Transverse colon (tissue), 4 donors: ENCODE results near the gene NEDD1. TPM values are rescaled to one million over a fixed set of nuclear protein-coding genes. Genes with fewer than 3 reads are reported as not detected.

Source experiments
- DNase-seq: peaks from one replicate; pipeline ENCODE4 v3.0.0-alpha.2; 2019
- H3K27ac ChIP-seq, 4 donors: fragments of 200-600 bp; sonication (generic); 2 replicates each; pipeline ENCODE4 v1.5.1; 2016 to 2018; ENCODE audit warnings: inconsistent platforms in 4 of 4
- H3K27me3 ChIP-seq: fragments of 200-600 bp; sonication (generic); 2 replicates; pipeline ENCODE4 v1.5.1; 2017; ENCODE audit warnings: inconsistent platforms
- H3K36me3 ChIP-seq, 4 donors: fragments of 200-600 bp; sonication (generic); 2 replicates each; pipeline ENCODE4 v1.5.1; 2017 to 2019; ENCODE audit warnings: inconsistent platforms in 4 of 4
- H3K4me1 ChIP-seq, 4 donors: fragments of 200-600 bp; sonication (generic); 2 replicates each; pipeline ENCODE4 v1.5.1; 2017 to 2020; ENCODE audit warnings: inconsistent platforms in 4 of 4
- H3K4me3 ChIP-seq, 4 donors: fragments of 200-600 bp; sonication (generic); 1 replicate in 1 of 4; 2 replicates in 3 of 4; pipeline versions ENCODE4 v1.5.1 to v1.6.1; 2017 to 2019; ENCODE audit warnings: inconsistent platforms in 4 of 4
- H3K9me3 ChIP-seq, 2 donors: fragments of 200-600 bp; sonication (generic); 2 replicates each; pipeline ENCODE4 v1.5.1; 2017 to 2019; ENCODE audit warnings: inconsistent platforms in 2 of 2
- CTCF ChIP-seq, 5 experiments: fragments of 200-600 bp in 3 of 5; fragments of 450-650 bp in 2 of 5; sonication (generic) in 3 of 5; IDR thresholded peaks; 1 replicate in 2 of 5; 2 replicates in 3 of 5; pipeline ENCODE4 v1.5.1; 2016 to 2017; ENCODE audit warnings: antibody characterized with exemption in 5 of 5, inconsistent platforms in 3 of 5, mild to moderate bottlenecking in 2 of 5, moderate library complexity in 1 of 5
- EP300 ChIP-seq: sonication (generic); formaldehyde crosslinking; IDR thresholded peaks from one replicate; pipeline ENCODE4 v1.6.1; 2017; ENCODE audit warnings: antibody characterized with exemption, low read depth
- POLR2A ChIP-seq: fragments of 450-650 bp; IDR thresholded peaks from one replicate; pipeline ENCODE4 v1.6.1; 2016; ENCODE audit warnings: antibody characterized with exemption, mild to moderate bottlenecking, moderate library complexity
- POLR2AphosphoS5 ChIP-seq, 3 donors: sonication (generic); formaldehyde crosslinking; IDR thresholded peaks; one replicate each; pipeline ENCODE4 v1.6.1; 2016; ENCODE audit warnings: antibody characterized with exemption in 3 of 3
- WGBS, 2 donors: methylation state at CpG; one replicate each; pipeline ENCODE4 v1.1.5; 2018; ENCODE audit warnings: low coverage in 1 of 2; 5-methylcytosine and 5-hydroxymethylcytosine counted together
- in situ Hi-C, 4 donors: fragments of 200-750 bp; cut with MboI; loops; one replicate each; pipeline versions ENCODE4 v1.15.0 to v1.15.1; 2017; ENCODE audit warnings: low sequenced_read_pairs in 3 of 4, low pct_ligation_motif_present in 1 of 4, low pct_unique_long_range_greater_than_20kb in 1 of 4
- intact Hi-C: fragments of 100-400 bp; cut with DNase I; formaldehyde crosslinking; loops from one replicate; pipeline ENCODE4 v1.15.1; 2023; ENCODE audit warnings: low total_unique reads
- total RNA-seq, 4 donors: library from RNA; depleted of rRNA; stranded (reverse); fragments of >200 nt; gene quantifications; one replicate each; pipeline ENCODE4 v1.1.0, GENCODE V29; 2016

NEDD1 gene
- total RNA-seq, 4 donors from 2014 or later = 5.6 to 16.7 (median 8.5) TPM

- DNase-seq = peak; percentile 10
- Histone ChIP-seq H3K4me1 (peaks cover 0 to 9% (median 7%) of the 10 kb centered on the region in 4 donors), H3K4me3 (peak overlapping the region; percentile 8 to 50 (median 23)), H3K27ac (no peak overlapping the region), H3K36me3 (no peaks in the 10 kb centered on the region), H3K9me3 (no peaks in the 10 kb centered on the region), H3K27me3 (peaks cover 28% of the 10 kb centered on the region)
- WGBS, 2 donors = 10% methylated on average over 3 to 42 of the region's 56 CpGs
- intact Hi-C loops (loop anchor here (10.0 kb wide), 1 partner anchor 411 kb away; no protein-coding TSS in a partner anchor), in situ Hi-C loops (loop anchor here (25.0 kb wide), 3 partner anchors 327 to 1402 kb away; no protein-coding TSS in a partner anchor)
- TF ChIP-seq EP300 = no peak
- no peak for TF ChIP-seq POLR2A
- no peak for TF ChIP-seq POLR2AphosphoS5 (IDR thresholded peaks at IDR 0.05)
- TF ChIP-seq CTCF (IDR thresholded peaks at IDR 0.05) = peak in 4 of 5 experiments; percentile 42 to 84 (median 78)
Observed at GRCh38 chr12:96985515-96986362, 78.7 kb downstream of the NEDD1 start.

GRCh38 chr12:96986883-96987523, 79.9 kb downstream of the NEDD1 start:
- H3K4me3 ChIP-seq = no peak overlapping the region
- intact Hi-C loops (loop anchor here (10.0 kb wide), 1 partner anchor 412 kb away; no protein-coding TSS in a partner anchor), in situ Hi-C loops (loop anchor here (25.0 kb wide), 3 partner anchors 325 to 1400 kb away; no protein-coding TSS in a partner anchor)
- peaks cover 0 to 9% (median 7%) of the 10 kb centered on the region in 4 donors for H3K4me1 ChIP-seq
- H3K36me3 ChIP-seq = no peaks in the 10 kb centered on the region
- 41 to 53% methylated on average over 2 of the region's 2 CpGs for WGBS, 2 donors
- H3K27me3 ChIP-seq = peaks cover 28% of the 10 kb centered on the region
- no peak overlapping the region for H3K27ac ChIP-seq
- H3K9me3 ChIP-seq = no peaks in the 10 kb centered on the region
- no peak for DNase-seq
- peak in 3 of 5 experiments; percentile 11 to 27 (median 18) for TF ChIP-seq CTCF (IDR thresholded peaks at IDR 0.05)
- no peak for TF ChIP-seq POLR2A
- TF ChIP-seq EP300 = no peak
- TF ChIP-seq POLR2AphosphoS5 (IDR thresholded peaks at IDR 0.05) = no peak

- H3K27ac ChIP-seq = no peak overlapping the region
- 80 to 84% methylated on average over 3 of the region's 3 CpGs for WGBS, 2 donors
- H3K36me3 ChIP-seq = no peaks in the 10 kb centered on the region
- no peak for TF ChIP-seq POLR2AphosphoS5 (IDR thresholded peaks at IDR 0.05)
- TF ChIP-seq EP300 = no peak
- TF ChIP-seq CTCF (IDR thresholded peaks at IDR 0.05) = no peak
- TF ChIP-seq POLR2A = no peak
- no peak overlapping the region for H3K4me3 ChIP-seq
- peaks cover 0 to 9% (median 7%) of the 10 kb centered on the region in 4 donors for H3K4me1 ChIP-seq
- intact Hi-C loops (loop anchor here (10.0 kb wide), 1 partner anchor 414 kb away; no protein-coding TSS in a partner anchor), in situ Hi-C loops (loop anchor here (25.0 kb wide), 3 partner anchors 323 to 1398 kb away; no protein-coding TSS in a partner anchor)
- peaks cover 31% of the 10 kb centered on the region for H3K27me3 ChIP-seq
- no peak for DNase-seq
- H3K9me3 ChIP-seq = no peaks in the 10 kb centered on the region
Observed at GRCh38 chr12:96988919-96989318, 81.9 kb downstream of the NEDD1 start.

- in situ Hi-C loops = loop anchor here (25.0 kb wide), 3 partner anchors 322 to 1397 kb away; no protein-coding TSS in a partner anchor
- H3K4me3 ChIP-seq = no peak overlapping the region
- no peaks in the 10 kb centered on the region for H3K9me3 ChIP-seq
- no peak for DNase-seq
- 46 to 55% methylated on average over 3 to 5 of the region's 5 CpGs for WGBS, 2 donors
- intact Hi-C loops = loop anchor here (5.0 to 10.0 kb wide), 2 partner anchors 312 to 415 kb away; no protein-coding TSS in a partner anchor
- peaks cover 0 to 9% (median 7%) of the 10 kb centered on the region in 4 donors for H3K4me1 ChIP-seq
- no peak overlapping the region for H3K27ac ChIP-seq
- H3K27me3 ChIP-seq = peaks cover 22% of the 10 kb centered on the region
- no peaks in the 10 kb centered on the region for H3K36me3 ChIP-seq
- no peak for TF ChIP-seq CTCF (IDR thresholded peaks at IDR 0.05)
- TF ChIP-seq POLR2A = no peak
- TF ChIP-seq EP300 = no peak
- TF ChIP-seq POLR2AphosphoS5 (IDR thresholded peaks at IDR 0.05) = no peak
Observed at GRCh38 chr12:96989916-96990315, 82.9 kb downstream of the NEDD1 start.
